Erythroblast (primary cell): Measurements from ENCODE around the gene CACNA2D2.
A peak's percentile ranks its signal among the peaks of the same experiment; 100 is the strongest.

Experiments used
- DNase-seq, 2 experiments: peaks; one replicate each; lab custom pipeline; 2025; lab: John Stamatoyannopoulos, UW
- GATA1 ChIP-seq: IDR thresholded peaks from 2 replicates; pipeline ENCODE4 v1.6.1; 2011; ENCODE audit warnings: low read depth, mild to moderate bottlenecking, control low read depth, low read length, moderate library complexity
- POLR2A ChIP-seq: IDR thresholded peaks from 2 replicates; pipeline ENCODE4 v1.6.1; 2011; ENCODE audit warnings: mild to moderate bottlenecking, low read length

Gene CACNA2D2

DNA sequence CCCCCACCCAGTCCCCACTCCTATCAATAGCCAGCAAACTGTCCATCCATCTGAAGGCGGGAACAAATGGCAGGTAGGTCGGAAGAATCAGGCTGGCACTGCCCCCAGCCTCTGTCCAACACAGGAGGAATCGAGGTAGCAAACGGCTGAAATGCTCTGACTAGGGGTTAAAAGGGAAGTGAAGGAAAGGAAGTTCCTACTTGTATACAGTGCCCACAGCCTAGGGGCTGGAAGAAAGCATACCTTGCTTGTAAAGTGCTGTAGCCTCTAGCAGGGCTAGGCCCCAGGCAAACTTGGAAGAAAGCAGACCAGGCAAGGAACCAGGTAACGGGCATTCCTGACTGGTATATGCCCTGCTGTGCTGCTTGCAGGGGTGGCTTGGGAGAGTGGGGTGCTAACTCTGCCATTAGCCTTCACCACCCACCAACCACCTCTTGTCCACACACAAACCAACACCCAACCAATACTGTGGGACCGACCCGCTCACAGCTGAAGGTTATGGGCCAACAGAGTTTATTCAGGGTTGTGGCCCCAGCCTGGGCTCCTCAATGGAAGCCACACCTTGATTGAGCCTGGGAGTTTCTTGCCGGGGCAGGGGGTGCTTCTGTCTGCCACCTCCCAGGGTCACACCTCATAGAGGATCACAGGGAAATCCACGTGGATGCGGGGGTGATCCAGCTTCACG is 177.8 kb downstream of the CACNA2D2 start:
- DNase-seq, result no peak
- TF ChIP-seq GATA1 (no peak), POLR2A (no peak)

DNA sequence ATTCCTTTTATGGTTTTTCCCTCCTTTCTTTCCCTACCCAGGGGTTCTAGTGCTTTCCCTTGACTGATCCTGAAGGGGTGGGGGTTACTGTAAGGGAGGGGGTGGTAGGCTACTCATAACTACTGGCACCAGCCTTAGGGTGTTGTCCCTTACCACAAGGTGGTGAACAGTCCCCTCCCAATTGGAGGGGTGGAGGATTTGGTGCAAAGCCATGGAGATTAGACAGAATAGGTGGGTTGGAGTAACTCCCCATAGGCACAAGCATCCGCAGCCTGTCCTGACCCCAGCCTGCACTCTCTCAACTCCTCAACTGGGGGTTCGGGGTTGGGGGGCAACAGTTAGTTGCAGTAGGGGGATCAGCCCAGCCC is 178.3 kb downstream of the CACNA2D2 start:
- peak in 1 of 2 experiments; percentile 37 for DNase-seq

DNA sequence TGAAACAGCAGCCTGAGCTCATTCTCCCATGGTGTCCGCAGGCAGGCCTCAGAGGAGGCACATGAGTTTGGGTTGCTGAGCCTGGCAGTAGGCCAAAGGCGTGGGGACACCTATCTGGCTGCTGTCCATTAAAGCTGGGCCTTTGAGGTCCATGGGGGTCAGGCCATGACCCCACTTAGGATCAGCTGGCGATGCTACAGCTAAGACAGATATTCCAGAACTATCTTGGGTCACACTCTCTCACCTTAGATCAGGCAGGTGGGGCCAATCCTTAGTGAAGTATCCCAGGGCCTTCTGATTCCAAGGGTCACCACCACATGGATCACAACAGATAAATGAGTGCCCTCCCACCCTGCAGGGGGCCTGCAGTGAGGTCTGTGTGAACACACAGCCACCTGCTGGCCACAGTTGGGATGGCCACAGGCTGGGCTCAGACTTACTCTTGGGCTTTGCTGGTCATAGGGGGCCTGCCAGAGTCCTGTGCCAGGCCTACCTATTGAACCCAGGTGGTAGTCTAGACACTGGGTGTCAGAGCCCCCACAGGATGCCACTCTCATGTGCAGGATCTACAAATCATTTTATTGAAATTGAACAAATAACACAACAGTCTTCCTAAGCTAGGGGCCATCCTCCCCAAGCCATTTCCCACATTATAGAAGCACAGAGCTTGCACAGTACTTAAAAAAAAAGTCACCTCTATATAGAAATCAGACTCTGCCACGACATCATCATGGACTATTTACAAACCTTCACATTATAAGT is 178.9 kb downstream of the CACNA2D2 start:
- TF ChIP-seq POLR2A (no peak), GATA1 (no peak)
- peak; percentile 78 to 82 for DNase-seq

More for the DNA sequence above, 178.3 kb downstream of the CACNA2D2 start:
- no peak for TF ChIP-seq GATA1
- no peak for TF ChIP-seq POLR2A

DNA sequence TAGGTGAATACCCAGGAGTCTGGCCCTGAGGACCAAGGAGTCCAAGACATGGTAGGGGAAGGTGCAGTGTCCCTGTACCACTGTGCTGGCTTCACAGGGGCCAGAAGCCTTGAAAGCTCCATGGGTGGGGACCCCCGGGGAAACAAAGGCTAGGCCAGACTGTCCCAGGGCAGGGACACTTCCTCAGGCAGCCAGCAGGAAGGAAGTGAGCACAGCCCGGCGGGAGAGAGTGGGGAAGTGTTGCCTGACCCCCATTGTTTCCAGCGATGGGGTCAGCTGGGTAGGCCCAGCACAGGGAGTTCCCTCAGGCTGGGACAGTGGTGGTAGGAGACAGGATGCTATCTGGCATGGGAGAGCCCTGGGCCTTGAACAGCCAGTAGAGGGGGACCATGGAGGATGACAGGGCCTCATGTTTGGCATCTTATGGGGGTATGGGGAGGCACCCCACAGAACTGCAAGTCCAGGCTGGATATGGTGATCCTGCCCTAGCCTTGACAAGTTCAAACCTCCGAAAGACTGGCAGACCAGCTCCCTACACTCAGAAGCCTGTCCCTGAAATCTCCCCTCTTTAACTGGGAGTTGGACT is 179.7 kb downstream of the CACNA2D2 start:
- DNase-seq, result no peak
- TF ChIP-seq POLR2A, result no peak
- TF ChIP-seq GATA1, result no peak

DNA sequence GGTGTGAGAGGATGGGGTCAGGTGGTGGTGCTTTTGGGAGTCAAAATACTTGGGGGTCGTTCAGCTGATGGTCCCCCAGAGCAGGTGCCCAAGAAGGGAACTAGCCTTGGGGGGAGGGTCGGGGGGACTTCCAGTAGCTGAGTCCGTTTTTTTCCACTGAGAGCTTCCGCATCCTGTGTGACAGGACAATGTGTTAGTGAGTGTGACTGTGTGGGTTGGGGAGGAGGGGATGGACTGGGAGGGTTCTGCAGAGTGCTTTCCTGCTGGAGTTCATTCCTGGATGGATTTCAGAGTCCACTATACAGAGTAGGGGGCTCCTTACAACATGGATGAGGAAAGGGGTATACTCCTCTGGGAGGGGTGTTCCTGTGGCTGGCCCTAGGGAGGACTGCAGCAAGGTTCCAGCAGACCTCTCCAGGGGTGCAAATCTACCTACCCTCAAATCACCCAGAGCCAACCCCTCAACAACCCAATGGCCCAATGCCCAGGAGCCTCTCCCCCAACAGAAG is 180.3 kb downstream of the CACNA2D2 start:
- TF ChIP-seq GATA1 (no peak), POLR2A (no peak)
- no peak for DNase-seq

DNA sequence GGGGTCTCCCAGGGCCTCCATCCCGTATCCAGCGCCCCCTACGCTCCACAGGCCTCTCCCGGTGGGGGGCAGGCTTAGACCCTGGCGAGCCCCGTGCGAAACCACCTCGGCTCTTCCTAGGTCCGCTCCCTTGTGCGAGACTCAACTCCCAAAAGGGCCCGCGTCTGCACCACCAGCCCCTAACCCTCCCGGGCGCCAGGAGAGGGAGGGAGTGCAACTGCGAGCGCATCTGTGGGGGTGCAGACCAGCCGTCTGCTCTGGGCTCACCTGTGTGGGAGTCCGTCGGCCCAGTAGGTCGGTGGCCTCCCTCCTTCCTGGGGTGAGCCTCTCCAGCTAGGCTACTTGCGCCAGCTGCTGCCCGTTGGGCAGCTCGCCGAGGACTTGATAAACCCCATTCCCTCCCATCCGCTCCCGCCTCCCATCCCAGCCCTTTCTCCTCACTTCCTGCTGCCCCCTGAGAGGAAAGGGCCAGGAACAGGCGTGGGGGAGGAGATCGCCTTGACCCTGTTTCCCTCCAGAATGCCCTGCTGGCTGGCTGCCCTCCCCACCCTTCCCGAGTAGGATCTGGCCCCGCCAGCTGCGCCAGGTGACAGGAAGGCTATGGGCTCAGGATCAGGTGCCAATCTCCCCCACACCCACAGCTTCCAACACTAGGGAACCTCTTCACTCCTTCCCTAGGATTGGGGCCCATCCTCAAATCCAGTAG is 180.9 kb downstream of the CACNA2D2 start, which contains the start of gene HYAL2:
HYAL2 (minus strand) TSS at position 360 of the 706 bp plus-strand sequence. CDS start 2,256 bp downstream, outside the sequence.
- no peak for DNase-seq
- TF ChIP-seq POLR2A (no peak), GATA1 (no peak)

DNA sequence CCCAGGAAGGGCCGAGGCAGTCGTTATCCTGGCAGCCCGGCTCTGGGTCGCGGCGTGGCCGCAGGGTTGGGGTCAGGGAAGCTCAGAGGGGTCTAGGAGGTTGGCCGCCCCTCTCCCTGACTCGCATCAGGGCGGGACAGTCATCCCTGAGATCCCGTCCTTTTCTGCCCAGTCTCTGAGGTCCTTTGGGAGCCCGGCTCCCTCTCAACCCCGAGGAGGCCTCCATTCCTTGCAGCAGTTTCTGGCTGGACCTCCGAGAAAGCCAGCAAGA is 181.4 kb downstream of the CACNA2D2 start:
- DNase-seq, result no peak
- TF ChIP-seq POLR2A (no peak), GATA1 (no peak)

DNA sequence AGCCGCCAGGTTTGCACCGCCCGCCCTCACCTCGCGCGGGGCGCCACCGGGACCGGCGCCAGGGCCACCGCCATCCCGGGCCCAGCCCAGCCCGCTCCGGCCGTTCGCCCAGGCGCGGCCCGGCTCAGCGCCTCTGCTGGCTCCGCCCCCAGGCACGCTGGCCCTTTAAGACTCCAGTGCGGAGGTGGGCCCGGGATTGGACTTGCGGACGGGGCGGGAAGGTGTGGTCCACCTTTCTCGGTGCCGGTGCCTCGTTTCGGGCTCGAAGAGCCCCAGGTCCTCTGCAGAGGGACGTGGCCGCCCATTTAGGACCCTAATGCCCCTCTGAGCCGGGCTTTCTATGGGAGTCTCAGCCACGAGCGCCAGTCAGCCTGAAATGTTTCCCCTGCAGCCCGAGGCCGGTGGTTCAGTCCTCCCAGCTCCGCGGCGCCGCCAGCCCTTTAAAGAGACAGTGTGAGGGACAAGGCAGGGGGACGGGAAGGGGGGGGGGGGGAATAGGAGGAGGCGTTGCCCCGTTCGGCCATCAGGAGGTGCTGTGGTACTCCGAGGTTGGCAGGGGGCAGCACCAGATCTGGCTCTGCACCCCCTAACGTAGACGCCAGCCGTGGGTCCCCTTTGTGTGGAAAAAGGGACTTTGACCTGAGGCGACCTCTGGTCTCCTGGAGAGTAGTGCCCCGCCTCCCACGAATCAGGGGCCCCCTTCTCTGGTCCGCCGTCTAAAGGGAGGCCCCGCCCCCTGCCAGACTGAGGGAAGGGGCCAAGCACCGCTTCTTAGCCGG is 181.9 kb downstream of the CACNA2D2 start:
- peak; percentile 90 to 93 for DNase-seq
- TF ChIP-seq GATA1 (no peak), POLR2A (peak; percentile 54)

DNA sequence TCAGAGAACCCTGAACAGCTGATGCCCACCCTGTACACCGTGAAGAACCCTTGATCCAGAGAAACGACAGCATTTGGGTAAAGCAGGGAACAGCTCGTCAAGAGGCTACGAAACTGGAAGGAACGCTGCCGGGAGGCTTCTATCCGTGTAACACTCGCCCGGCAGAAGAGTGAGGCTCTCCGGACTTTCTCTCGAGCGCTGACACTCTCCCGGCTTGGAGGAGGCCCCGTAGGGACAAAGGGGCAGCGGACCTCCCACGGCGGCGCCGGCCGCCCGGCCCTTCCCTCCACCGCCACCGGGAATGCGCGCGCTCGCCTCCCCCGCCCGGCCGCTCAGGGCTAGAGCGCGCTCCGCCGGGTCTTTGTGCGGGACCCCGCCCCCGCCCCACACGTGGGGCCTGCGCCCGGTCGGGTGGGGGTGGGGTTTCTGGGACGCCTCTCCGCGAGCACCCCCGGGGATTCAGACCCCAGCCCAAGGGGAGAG is 182.5 kb downstream of the CACNA2D2 start:
- peak; percentile 83 to 88 for DNase-seq
- no peak for TF ChIP-seq GATA1
- no peak for TF ChIP-seq POLR2A

DNA sequence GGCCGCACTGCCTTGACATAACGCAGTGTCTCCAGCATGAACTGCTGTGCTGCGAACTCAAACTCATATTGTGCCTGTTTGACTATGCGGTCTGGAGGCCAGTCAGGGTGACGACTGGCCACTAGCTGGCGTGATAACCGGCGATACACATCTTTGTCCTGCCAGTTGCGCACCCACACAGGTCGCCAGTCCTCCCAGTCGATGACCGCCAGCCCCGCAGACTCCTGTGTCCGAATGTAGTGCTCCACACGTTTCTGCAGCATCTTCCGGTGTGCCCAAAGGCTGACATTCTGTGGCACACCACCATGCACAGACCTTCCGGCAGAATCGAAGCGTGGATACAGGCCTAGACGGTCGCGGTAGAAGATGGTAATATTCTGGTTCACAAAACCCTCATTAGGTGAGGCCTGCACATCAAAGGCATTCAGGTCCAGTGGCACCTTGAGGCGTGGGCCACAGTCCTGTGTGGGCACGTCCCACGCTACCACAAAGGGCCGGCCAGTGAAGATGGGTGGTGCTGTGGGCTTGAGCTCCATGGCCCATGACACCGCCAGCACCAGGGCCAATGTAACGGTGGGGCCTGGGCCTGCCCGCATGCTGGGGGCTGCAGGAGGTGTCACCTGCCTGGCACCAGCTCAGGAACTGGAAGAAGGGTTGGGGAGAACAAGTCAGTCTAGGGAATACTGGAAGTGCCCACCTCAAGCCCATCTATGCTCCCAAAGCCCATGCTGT is 183.4 kb downstream of the CACNA2D2 start:
- no peak for TF ChIP-seq GATA1
- no peak for TF ChIP-seq POLR2A
- DNase-seq, result no peak

DNA sequence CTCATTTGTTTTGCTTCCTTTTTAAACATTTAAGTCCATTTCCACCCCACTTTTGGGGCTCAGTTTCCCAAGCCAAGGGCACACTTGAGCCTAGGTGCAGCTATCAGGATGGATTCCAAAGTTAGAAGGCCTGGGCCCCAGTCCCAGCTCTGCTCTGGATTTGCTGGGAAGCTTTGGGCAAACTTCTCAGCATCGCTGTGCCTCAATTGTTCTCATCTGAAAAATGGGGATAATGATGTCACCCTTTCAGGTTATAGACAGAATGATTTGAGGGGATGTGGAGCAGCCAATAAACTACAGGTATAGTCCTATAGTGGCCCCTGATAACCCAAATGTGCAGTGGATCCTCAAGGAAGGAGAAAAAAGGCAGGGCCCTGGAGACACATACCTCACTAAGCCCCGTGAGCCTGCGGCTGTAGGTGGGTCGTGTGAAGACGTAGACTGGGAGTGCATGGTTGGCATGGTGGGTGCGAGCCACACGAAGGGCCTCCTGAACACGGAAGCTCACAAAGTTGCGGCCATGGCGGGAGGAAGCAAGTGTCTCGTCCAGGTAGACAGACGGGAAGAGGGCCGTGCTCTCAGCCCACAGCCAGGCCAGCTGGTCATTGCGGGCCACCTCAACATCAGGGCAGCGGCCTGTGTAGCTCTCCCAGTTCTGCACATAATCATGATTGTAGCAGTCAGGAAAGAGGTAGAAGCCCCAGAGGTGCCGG is 184.1 kb downstream of the CACNA2D2 start:
- no peak for TF ChIP-seq POLR2A
- no peak for DNase-seq

DNA sequence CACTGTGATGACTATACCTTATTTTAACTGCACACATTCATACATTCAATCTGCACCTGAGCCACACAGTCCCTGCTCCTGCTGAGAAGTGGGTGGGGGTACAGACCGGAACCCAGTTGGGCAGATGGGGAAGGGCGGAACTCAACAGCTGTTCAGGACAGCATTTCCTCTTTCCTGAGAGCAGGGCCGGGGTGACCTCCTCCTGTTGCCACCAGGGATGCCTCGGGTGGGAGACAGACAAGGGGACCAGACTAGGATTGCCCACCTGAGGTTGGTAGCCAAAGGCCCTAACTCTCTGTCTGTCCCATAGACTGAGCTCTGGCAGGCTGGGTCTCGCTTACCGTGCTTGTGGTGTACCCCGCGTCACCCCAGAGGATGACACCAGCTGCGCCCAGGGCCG is 184.8 kb downstream of the CACNA2D2 start:
- TF ChIP-seq POLR2A (no peak), GATA1 (no peak)
- no peak for DNase-seq
